SK-N-SH (cell line): ENCODE measurements around the gene CPEB4. TPM values are rescaled to one million over a fixed set of nuclear protein-coding genes. Genes with fewer than 3 reads are reported as not detected.

Experiments used
- CTCF ChIA-PET: fragments of 300-600, 350-600 bp; formaldehyde crosslinking; extraction: SDS; loops from one replicate; lab custom pipeline; 2021; lab: Yijun Ruan, JAX
- POLR2A ChIA-PET: fragments of 350-600 bp; sonication (Branson Sonifier 250); formaldehyde crosslinking; extraction: SDS; loops from one replicate; lab custom pipeline; 2020; ENCODE audit warnings: antibody characterized with exemption, inconsistent platforms; lab: Yijun Ruan, JAX
- DNase-seq: peaks from one replicate; pipeline ENCODE4 v3.0.0; 2012
- H2AFZ ChIP-seq: fragments of 200-600 bp; sonication (generic); 2 replicates; pipeline ENCODE4 v1.8.1; 2016; ENCODE audit warnings: antibody characterized with exemption, mild to moderate bottlenecking, low read depth
- H3F3A ChIP-seq: fragments of 200-600 bp; sonication (generic); replicated peaks from 2 replicates; pipeline ENCODE3; 2016; ENCODE audit warnings: antibody characterized with exemption, mild to moderate bottlenecking; ENCODE audit not compliant: insufficient read depth
- H3K27ac ChIP-seq, 2 experiments: fragments of 200-500 bp in 1 of 2; fragments of 200-600 bp in 1 of 2; sonication (Bioruptor generic) in 1 of 2; sonication (generic), shearing (Covaris generic) in 1 of 2; 2 replicates each; pipeline versions ENCODE4 v1.5.1 to v1.6.1; 2014 to 2016; ENCODE audit warnings: low read depth in 2 of 2, inconsistent platforms in 1 of 2, low read length in 1 of 2, mild to moderate bottlenecking in 1 of 2, mixed read lengths in 1 of 2
- H3K27me3 ChIP-seq: fragments of 200-600 bp; sonication (generic), shearing (Covaris generic); 2 replicates; pipeline ENCODE4 v1.6.1; 2016; ENCODE audit warnings: mixed run types; ENCODE audit not compliant: insufficient read depth
- H3K36me3 ChIP-seq, 2 experiments: fragments of 200-500 bp in 1 of 2; fragments of 200-600 bp in 1 of 2; sonication (Bioruptor generic) in 1 of 2; sonication (generic) in 1 of 2; replicated peaks in 1 of 2; 2 replicates each; pipeline versions ENCODE3 to v1.5.1; 2014 to 2016; ENCODE audit warnings: low read length in 1 of 2, mild to moderate bottlenecking in 1 of 2; ENCODE audit not compliant: insufficient read depth in 2 of 2, control insufficient read depth in 1 of 2
- H3K4me1 ChIP-seq, 2 experiments: fragments of 200-500 bp in 1 of 2; fragments of 200-600 bp in 1 of 2; sonication (Bioruptor generic) in 1 of 2; sonication (generic), shearing (Covaris generic) in 1 of 2; 2 replicates each; pipeline versions ENCODE4 v1.5.1 to v1.6.1; 2014 to 2016; ENCODE audit warnings: low read depth in 1 of 2, low read length in 1 of 2, mixed run types in 1 of 2; ENCODE audit not compliant: insufficient read depth in 2 of 2, control insufficient read depth in 1 of 2
- H3K4me2 ChIP-seq: fragments of 200-600 bp; sonication (generic), shearing (Covaris generic); 2 replicates; pipeline ENCODE4 v1.6.1; 2017; ENCODE audit warnings: mixed run types
- H3K4me3 ChIP-seq, 2 experiments: fragments of 200-500 bp in 1 of 2; fragments of 200-600 bp in 1 of 2; sonication (Bioruptor generic) in 1 of 2; sonication (generic), shearing (Covaris generic) in 1 of 2; 2 replicates each; pipeline versions ENCODE4 v1.5.1 to v1.8.1; 2014 to 2016; ENCODE audit warnings: low read depth in 2 of 2, inconsistent platforms in 1 of 2, low read length in 1 of 2, mild to moderate bottlenecking in 1 of 2, mixed read lengths in 1 of 2, moderate library complexity in 1 of 2
- H3K79me2 ChIP-seq: fragments of 200-600 bp; sonication (generic); 2 replicates; pipeline ENCODE4 v1.8.1; 2017; ENCODE audit warnings: mild to moderate bottlenecking; ENCODE audit not compliant: insufficient read depth
- H3K9ac ChIP-seq: fragments of 200-600 bp; sonication (generic); 2 replicates; pipeline ENCODE4 v1.6.1; 2017; ENCODE audit warnings: mixed run types
- H3K9me2 ChIP-seq: fragments of 200-600 bp; sonication (generic); 2 replicates; pipeline ENCODE4 v1.6.1; 2017; ENCODE audit warnings: mixed run types
- H3K9me3 ChIP-seq: fragments of 200-600 bp; sonication (generic); 2 replicates; pipeline ENCODE4 v1.6.1; 2017; ENCODE audit warnings: mixed run types, mild to moderate bottlenecking, moderate library complexity
- H4K20me1 ChIP-seq: fragments of 200-600 bp; sonication (generic); 2 replicates; pipeline ENCODE4 v1.6.1; 2017; ENCODE audit warnings: mild to moderate bottlenecking, mixed run types; ENCODE audit not compliant: insufficient read depth
- ELF1 ChIP-seq: IDR thresholded peaks from 2 replicates; pipeline ENCODE4 v1.4.0; 2012
- EP300 ChIP-seq, 2 experiments: IDR thresholded peaks; 2 replicates each; pipeline versions ENCODE4 v1.4.0 to v1.6.1; 2012; ENCODE audit warnings: borderline replicate concordance in 1 of 2, low read depth in 1 of 2, low read length in 1 of 2
- EZH2phosphoT487 ChIP-seq: fragments of 200-600 bp; sonication (generic); IDR thresholded peaks from 2 replicates; pipeline ENCODE4 v1.6.1; 2017; ENCODE audit warnings: low read depth, mixed run types, mild to moderate bottlenecking, antibody characterized with exemption, moderate library complexity, borderline replicate concordance
- FOXM1 ChIP-seq: IDR thresholded peaks from 2 replicates; pipeline ENCODE4 v1.4.0; 2012; ENCODE audit warnings: low read depth, mild to moderate bottlenecking
- GABPA ChIP-seq: IDR thresholded peaks from 2 replicates; pipeline ENCODE4 v1.4.0; 2012; ENCODE audit warnings: low read depth, mild to moderate bottlenecking
- IRF3 ChIP-seq: fragments of 150-350 bp; IDR thresholded peaks from 2 replicates; pipeline ENCODE4 v1.6.1; 2016; ENCODE audit warnings: mild to moderate bottlenecking, low read depth, low read length
- JUND ChIP-seq: IDR thresholded peaks from 2 replicates; pipeline ENCODE4 v1.4.0; 2012
- MAX ChIP-seq: IDR thresholded peaks from 2 replicates; pipeline ENCODE4 v1.4.0; 2012; ENCODE audit warnings: low read depth
- PBX3 ChIP-seq: IDR thresholded peaks from 2 replicates; pipeline ENCODE4; 2012
- RCOR1 ChIP-seq: fragments of 150-350 bp; IDR thresholded peaks from 2 replicates; pipeline ENCODE4 v1.6.1; 2017; ENCODE audit warnings: antibody characterized with exemption, low read length
- RFX5 ChIP-seq: IDR thresholded peaks from 2 replicates; pipeline ENCODE4 v1.6.1; 2012; ENCODE audit warnings: mild to moderate bottlenecking, improper control_type of control experiment, low read length
- RXRA ChIP-seq: IDR thresholded peaks from 2 replicates; pipeline ENCODE4 v1.4.0; 2012; ENCODE audit warnings: low read depth, mild to moderate bottlenecking, borderline replicate concordance
- SIN3A ChIP-seq: IDR thresholded peaks from 2 replicates; pipeline ENCODE4 v1.6.1; 2012; ENCODE audit warnings: low read depth, mild to moderate bottlenecking, low read length, moderate library complexity, borderline replicate concordance
- USF2 ChIP-seq: fragments of 150-350 bp; IDR thresholded peaks from 2 replicates; pipeline ENCODE4 v1.6.1; 2017; ENCODE audit warnings: antibody characterized with exemption, low read length, low read depth, borderline replicate concordance
- ZBTB33 ChIP-seq: IDR thresholded peaks from 2 replicates; pipeline ENCODE4 v1.4.0; 2012; ENCODE audit warnings: low read depth, borderline replicate concordance
- WGBS: methylation state at CpG from one replicate; pipeline ENCODE4 v1.1.6; 2017; ENCODE audit warnings: low lambda C conversion rate; 5-methylcytosine and 5-hydroxymethylcytosine counted together
- polyA plus RNA-seq, 3 experiments: library from polyadenylated mRNA; depleted of rRNA; stranded (reverse); fragments of >200 nt; gene quantifications; 2 replicates each; pipeline ENCODE4 v1.2.3, GENCODE V29; 2012

CPEB4 gene
- polyA plus RNA-seq, 1 of the 3 experiments (the other 2 are of a cell fraction), result 6.8 TPM

- CTCF ChIA-PET, result interaction anchor here (1.5 kb wide), 1 partner anchor 71 kb away, joined by 4 read pairs; no protein-coding TSS in a partner anchor
- Histone ChIP-seq H3K9me3 (no peaks in the 10 kb centered on the region), H3K79me2 (peaks cover 85% of the 10 kb centered on the region), H3K4me2 (no peak overlapping the region), H4K20me1 (no peaks in the 10 kb centered on the region)
- WGBS, result 91% methylated on average over 1 of the region's 1 CpG
- no peak for TF ChIP-seq FOXM1
- no peak for TF ChIP-seq EZH2phosphoT487
- TF ChIP-seq SIN3A, result no peak
- TF ChIP-seq EP300 (IDR thresholded peaks at IDR 0.05; ENCODE audit: borderline replicate concordance in 1 of 2, low read depth in 1 of 2, low read length in 1 of 2), result no peak
- no peak for TF ChIP-seq PBX3
- no peak for TF ChIP-seq ZBTB33
- no peak for TF ChIP-seq RFX5
- TF ChIP-seq RCOR1, result no peak
- TF ChIP-seq RXRA, result no peak
- TF ChIP-seq IRF3, result no peak
- TF ChIP-seq GABPA, result no peak
- TF ChIP-seq, all 33 proteins: peak for 0
- H3K9me2 ChIP-seq, result no peaks in the 10 kb centered on the region
- no peaks in the 10 kb centered on the region; a peak in 2 of 4 replicates for H3K4me1 ChIP-seq
- no peak overlapping the region for H3K9ac ChIP-seq
- no peaks in the 10 kb centered on the region for H3F3A ChIP-seq
- peaks cover 0 to 15% of the 10 kb centered on the region in 2 experiments for H3K36me3 ChIP-seq
- H3K4me3 ChIP-seq, result no peak overlapping the region
- H2AFZ ChIP-seq, result no peak overlapping the region
- H3K27ac ChIP-seq, result no peak overlapping the region
- POLR2A ChIA-PET, result no interaction called here
- H3K27me3 ChIP-seq, result no peaks in the 10 kb centered on the region
- no peak for DNase-seq
These were observed 14.2 kb downstream of the CPEB4 start for GRCh38 chr5:173902334-173902733.

- Histone ChIP-seq H2AFZ (no peak overlapping the region), H4K20me1 (no peaks in the 10 kb centered on the region), H3F3A (no peaks in the 10 kb centered on the region), H3K9me2 (no peaks in the 10 kb centered on the region), H3K4me3 (no peak overlapping the region), H3K27ac (no peak overlapping the region), H3K4me1 (peaks cover 0 to 2% of the 10 kb centered on the region in 2 experiments; a peak in 2 of 4 replicates), H3K36me3 (peaks cover 0 to 14% of the 10 kb centered on the region in 2 experiments), H3K9me3 (no peaks in the 10 kb centered on the region), H3K4me2 (no peak overlapping the region), H3K79me2 (peaks cover 80% of the 10 kb centered on the region), H3K9ac (no peak overlapping the region), H3K27me3 (no peaks in the 10 kb centered on the region)
- ChIA-PET POLR2A (no interaction called here), CTCF (interaction anchor here (1.5 kb wide), 1 partner anchor 70 kb away, joined by 4 read pairs; no protein-coding TSS in a partner anchor)
- no peak for DNase-seq
- TF ChIP-seq MAX (no peak), ELF1 (no peak), JUND (no peak), USF2 (no peak), FOXM1 (no peak), ZBTB33 (no peak), IRF3 (no peak)
These were observed 14.6 kb downstream of the CPEB4 start for GRCh38 chr5:173902743-173903142.
